ENCODE results near the gene MFSD2B.
"Not testable (repeated sequence)": the region's sequence is repeated elsewhere in the genome, so short reads cannot be mapped to it uniquely, and the experiment has no call there.

GRCh38 chr2:24014902-24015301, 5.0 kb downstream of the MFSD2B start:
- TF ChIP-seq POLR2AphosphoS5 (IDR thresholded peaks at IDR 0.05; ENCODE audit: low read depth, low read length); TAF1 (IDR thresholded peaks at IDR 0.05; ENCODE audit: borderline replicate concordance, low read depth, low read length): not testable (repeated sequence)

All from GM12892 (cell line).